LNCAP (cell line): Measurements from ENCODE around the gene OR2L8.

ENCODE experiments used
- TF ChIP-seq, protein P1 (sequence below): fragments of 450-650 bp; IDR thresholded peaks from 2 replicates; pipeline ENCODE4 v1.5.1; 2017; ENCODE audit warnings: mild to moderate bottlenecking

OR2L8 gene

DNA sequence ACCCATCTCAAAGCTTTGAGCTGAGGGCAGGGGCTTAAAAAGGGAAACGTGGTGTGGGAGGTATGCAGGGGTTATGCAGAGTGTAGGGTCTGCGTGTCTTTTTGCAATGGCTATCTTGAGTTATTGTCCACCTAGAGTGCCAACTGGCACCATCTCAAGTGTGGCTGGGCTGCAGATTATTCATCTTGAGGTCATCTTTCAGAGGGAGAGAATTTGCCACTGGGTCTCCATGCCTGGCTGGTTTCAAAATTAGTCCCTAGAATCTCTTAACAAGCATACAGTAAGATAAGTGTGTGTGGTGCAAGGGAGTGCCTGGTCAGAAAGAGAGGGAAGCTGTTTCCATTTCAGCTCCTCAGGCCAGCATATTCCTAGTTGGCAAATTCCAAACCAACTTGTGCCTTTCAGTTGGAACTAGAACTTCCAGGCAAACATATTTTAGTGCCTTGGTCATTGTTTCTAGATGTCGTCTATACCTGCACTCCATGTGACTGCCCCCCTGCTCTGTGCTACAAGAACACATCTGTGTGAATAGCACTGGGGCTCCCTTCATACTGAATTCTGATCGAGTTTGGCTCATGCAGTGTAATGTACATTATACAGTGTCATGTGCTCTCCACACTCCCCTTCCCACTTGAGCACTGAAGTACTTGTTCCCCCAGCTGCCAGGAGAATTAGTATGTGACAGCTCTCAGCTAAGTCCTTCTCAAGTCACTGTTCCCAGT, 33.6 kb upstream of the OR2L8 start:
- TF ChIP-seq, protein P1, sequence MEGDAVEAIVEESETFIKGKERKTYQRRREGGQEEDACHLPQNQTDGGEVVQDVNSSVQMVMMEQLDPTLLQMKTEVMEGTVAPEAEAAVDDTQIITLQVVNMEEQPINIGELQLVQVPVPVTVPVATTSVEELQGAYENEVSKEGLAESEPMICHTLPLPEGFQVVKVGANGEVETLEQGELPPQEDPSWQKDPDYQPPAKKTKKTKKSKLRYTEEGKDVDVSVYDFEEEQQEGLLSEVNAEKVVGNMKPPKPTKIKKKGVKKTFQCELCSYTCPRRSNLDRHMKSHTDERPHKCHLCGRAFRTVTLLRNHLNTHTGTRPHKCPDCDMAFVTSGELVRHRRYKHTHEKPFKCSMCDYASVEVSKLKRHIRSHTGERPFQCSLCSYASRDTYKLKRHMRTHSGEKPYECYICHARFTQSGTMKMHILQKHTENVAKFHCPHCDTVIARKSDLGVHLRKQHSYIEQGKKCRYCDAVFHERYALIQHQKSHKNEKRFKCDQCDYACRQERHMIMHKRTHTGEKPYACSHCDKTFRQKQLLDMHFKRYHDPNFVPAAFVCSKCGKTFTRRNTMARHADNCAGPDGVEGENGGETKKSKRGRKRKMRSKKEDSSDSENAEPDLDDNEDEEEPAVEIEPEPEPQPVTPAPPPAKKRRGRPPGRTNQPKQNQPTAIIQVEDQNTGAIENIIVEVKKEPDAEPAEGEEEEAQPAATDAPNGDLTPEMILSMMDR, result no peak

DNA sequence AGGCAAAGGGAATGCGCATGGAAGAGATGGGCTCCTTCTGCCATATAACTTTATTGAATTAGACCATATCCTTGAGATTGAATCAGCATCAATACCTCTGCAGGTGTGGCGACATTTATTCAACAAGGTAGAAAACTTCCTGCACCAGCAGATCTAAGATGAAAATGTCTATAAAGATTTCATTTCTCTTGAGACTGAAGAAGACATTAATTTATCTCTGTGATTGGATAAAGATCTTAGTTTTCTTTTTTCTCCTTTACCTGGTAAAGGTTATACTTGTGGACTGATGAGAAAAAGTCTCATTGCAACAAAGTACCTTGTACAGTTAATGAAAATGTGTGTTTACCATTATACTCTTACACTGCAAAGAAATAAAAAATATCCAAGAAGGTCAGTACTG, 28.7 kb upstream of the OR2L8 start, which contains the start of gene OR2T8:
Gene OR2T8 (plus strand): TSS at position 301 of the 400 bp plus-strand sequence. CDS start 766 bp downstream, outside the sequence.
- TF ChIP-seq, protein P1, result no peak

DNA sequence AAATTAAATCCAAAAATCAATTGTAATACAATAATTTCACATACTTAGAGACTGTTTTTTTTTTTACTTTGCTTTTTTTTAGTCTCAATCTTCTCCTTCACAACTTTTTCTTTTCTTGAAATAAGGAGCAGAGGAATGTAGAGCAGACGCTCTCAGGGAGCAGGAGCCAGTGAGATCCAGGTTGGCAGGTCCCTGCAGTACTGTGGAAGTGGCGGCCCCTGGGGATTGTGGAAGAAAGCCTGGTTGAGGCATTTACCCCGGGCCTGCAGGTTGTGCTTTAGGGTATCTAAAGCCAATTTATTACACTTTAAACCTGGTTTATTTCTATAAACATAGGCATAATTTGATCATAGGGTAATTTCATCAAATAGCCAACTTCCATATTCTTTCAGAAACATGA, 24.7 kb upstream of the OR2L8 start:
- TF ChIP-seq, protein P1, result no peak

DNA sequence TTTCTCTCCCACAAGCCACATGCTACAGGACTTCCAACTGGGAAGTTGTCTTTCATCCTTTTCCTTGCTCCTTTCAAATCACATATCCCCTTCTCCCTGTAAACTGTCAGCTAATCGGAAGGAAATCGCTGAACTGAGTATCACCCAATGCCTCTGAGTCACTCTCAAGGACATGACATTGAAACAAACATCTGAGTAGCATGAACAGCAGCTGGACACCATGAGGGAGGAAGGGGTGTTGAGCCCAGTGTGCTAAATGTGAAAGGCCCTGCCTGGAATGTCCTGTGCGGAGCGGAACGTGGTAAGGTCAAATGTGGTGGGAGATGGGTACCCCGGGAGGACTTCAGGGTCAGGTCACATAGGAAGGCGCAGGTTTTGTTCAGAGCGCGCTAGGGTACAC, 23.8 kb upstream of the OR2L8 start, which contains the start of gene OR2AJ1:
Gene OR2AJ1 (plus strand): TSS at position 22 of the 400 bp plus-strand sequence. CDS start 8,880 bp downstream, outside the sequence.
- TF ChIP-seq, protein P1, result no peak

DNA sequence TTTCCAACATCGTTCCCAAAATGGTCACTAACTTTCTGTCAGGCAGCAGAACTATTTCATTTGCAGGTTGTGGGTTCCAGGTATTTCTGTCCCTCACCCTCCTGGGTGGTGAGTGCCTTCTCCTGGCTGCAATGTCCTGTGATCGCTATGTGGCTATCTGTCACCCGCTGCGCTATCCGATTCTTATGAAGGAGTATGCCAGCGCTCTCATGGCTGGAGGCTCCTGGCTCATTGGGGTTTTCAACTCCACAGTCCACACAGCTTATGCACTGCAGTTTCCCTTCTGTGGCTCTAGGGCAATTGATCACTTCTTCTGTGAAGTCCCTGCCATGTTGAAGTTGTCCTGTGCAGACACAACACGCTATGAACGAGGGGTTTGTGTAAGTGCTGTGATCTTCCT, 14.7 kb upstream of the OR2L8 start:
- TF ChIP-seq, protein P1, result no peak

DNA sequence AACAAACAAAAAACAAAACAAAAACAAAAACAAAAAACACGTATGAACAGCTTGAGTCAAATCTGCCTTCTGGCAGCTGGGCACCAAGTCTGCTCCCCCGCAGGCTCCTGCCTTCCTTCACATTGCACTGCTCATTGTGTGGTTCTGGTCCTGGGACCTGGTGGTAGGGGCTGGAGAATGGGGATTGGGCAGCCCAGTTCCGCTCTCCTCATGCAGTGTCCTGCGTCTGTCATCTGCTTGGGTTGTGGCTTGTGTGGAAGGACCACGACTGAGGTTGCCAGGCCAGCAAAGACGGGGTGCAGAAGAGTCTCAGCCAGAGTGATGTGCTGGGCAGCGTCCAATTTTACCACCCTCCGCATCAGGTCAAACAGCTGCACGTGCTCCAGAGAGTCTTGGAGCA, 12.9 kb upstream of the OR2L8 start:
- TF ChIP-seq, protein P1, result no peak

DNA sequence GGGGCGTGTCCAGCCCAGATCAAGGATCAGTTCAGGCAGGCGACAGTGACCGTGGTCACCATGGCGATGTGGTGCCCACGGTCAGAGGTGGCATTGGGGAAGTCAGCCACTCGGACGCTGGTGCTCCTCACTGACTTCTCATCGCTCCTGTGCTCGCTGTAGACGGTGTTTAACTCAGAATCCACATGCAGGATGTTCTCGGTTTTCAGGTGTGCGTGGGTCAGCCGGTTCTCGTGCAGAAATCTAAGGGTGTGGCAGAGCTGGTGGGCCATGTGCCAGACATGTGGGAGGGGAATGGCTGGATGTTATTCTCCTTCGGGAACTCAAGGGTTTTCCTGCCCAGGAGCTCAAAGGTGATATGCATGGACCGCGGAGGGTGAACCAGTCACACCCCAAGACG, 12.2 kb upstream of the OR2L8 start:
- TF ChIP-seq, protein P1, result no peak
